Measurements from ENCODE around the gene DSTN.

- TF ChIP-seq CTCF (conservative IDR thresholded peaks at IDR 0.05; ENCODE audit: low read length), result no peak
- TF ChIP-seq EZH2phosphoT487 (IDR thresholded peaks at IDR 0.05; ENCODE audit: borderline replicate concordance, low read depth, low read length), result no peak
Observed at GRCh38 chr20:17602493-17602892, 32.6 kb downstream of the DSTN start.

Measured in OCI-LY7 (cell line).